K562 treated with DMSO at 1 percent for 12 hours (cell line): ENCODE measurements around the gene GLOD4. TPM values are rescaled to one million over a fixed set of nuclear protein-coding genes. Genes with fewer than 3 reads are reported as not detected.

Source experiments
- total RNA-seq: library from RNA; unstranded; fragments of 300-600 nt; gene quantifications from 2 replicates; pipeline ENCODE4 v1.2.3, GENCODE V29; 2022; ENCODE audit not compliant: insufficient read depth

The GLOD4 gene, protein sequence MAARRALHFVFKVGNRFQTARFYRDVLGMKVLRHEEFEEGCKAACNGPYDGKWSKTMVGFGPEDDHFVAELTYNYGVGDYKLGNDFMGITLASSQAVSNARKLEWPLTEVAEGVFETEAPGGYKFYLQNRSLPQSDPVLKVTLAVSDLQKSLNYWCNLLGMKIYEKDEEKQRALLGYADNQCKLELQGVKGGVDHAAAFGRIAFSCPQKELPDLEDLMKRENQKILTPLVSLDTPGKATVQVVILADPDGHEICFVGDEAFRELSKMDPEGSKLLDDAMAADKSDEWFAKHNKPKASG
- 26.4 and 33.4 TPM in 2 replicates for total RNA-seq

DNA sequence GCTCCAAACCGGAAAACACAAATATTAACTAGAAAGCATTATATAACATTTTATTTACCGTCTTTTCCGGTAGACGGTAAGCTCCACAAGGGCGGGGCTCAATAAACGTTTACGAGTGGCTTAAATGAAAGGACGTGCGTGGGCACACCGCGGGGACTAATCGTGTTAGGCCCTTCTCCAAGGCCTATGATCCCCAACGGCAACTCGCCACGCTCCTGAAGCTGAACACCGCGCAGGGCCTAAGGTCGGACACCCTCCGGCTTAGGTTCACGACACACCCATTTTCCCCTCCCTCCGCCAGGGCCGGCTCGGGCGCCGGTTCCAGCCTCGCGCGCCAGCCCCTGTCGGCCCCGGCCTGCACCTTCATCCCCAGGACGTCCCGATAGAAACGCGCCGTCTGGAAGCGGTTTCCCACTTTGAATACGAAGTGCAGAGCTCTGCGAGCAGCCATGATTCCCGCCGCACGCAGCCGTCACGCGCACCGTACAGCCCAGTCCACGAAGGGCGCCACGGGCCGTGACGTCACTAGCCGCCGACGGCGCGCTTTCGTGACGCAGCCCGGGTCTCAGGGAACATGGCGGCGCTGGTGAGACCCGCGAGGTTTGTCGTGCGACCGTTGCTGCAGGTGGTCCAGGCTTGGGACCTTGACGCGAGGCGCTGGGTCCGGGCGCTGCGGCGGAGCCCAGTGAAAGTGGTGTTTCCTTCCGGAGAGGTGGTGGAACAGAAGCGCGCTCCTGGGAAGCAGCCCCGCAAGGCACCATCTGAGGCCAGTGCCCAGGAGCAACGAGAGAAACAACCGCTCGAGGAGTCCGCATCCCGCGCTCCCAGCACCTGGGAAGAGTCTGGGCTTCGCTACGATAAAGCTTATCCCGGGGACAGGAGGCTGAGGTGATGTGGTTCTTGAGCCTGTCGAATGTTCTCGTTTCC, at the start of gene GLOD4, which contains the start of gene MRM3:
Gene GLOD4 (minus strand): TSS at position 476 of the 927 bp plus-strand sequence. CDS start 25 bp downstream, at position 451.
Gene MRM3 (plus strand): TSS at position 549 of the 927 bp plus-strand sequence. CDS start 26 bp downstream, at position 575.

DNA sequence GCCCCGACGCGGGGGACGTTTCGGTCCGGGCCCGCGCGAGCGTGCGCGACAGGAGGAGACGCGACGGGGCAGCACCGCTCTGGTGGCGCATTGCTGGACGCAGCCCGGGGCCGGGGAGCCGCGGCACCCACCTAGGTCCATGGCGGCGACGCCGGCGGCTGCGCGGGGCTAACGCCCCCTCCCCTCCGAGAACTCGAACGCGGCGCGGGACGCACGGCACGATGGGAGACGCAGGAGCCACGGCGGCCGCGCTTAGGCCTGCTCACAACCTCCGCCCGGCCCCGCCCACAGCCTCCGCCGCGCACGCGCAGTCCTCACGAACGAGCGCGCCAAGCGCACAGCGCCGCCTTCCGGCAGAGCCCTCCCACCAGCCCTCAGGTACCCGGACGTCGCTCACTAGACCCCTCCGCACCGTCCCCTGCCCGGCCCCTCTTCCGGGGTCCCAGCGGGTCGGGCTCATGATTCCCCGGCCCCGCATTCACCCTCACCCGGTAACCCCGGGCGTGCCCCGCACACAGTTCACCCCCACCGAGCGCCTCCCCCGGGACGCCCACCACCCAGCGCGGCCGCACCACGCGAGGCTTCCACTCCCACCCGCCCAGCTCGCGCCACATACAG, 30.0 kb downstream of the GLOD4 start, which contains the start of gene GEMIN4:
Gene GEMIN4 (minus strand): TSS at position 263 of the 618 bp plus-strand sequence. CDS start 122 bp downstream, at position 141.

DNA sequence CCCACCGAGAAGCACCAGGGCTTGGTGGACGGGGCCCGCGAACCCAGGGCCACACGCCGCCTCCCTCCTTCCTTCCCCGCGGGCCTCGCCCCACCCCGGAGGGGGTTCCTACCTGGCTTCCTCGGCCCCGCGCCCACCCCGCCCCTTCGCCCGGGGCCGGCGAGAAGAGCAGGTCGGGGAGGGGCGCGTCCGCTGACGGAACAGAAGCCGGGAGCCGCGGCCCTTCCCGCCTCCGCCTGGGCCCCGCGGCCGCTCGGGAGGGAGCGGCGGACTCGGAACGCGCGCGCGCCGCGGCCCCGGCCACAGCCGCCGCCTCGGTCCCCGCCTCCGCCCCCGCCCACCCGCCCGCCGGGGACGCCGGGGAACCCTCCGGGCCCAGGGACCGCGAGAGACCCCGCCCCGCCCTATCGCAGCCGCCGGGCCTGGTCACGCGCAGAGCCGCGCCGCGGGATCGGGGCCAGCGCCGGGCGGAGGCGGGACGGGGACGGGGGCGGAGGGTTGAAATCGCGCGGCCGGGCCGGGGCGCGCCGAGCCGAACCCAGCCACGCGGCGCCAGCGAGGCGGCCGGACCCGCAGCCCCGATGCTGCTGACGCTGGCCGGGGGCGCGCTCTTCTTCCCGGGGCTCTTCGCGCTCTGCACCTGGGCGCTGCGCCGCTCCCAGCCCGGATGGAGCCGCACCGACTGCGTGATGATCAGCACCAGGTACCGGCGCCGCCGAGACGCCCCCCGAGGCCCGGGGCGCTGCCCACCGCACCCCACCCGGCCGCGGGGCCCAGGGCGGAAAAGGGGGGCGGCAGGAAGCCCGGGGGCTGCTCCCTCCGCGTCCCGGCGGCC, 49.8 kb downstream of the GLOD4 start, which contains the start of gene TLCD3A:
Gene TLCD3A (plus strand): TSS at position 530 of the 835 bp plus-strand sequence. CDS start 52 bp downstream, at position 582.

Other genes starting within 250 kb of the GLOD4 start
- gene VPS53, start 67.4 kb downstream of the GLOD4 start, total RNA-seq = 7.2 and 8.9 TPM in 2 replicates
- 5.0 and 8.6 TPM in 2 replicates for gene TLCD3A, start 49.7 kb downstream of the GLOD4 start, total RNA-seq
- gene GEMIN4, start 30.0 kb downstream of the GLOD4 start, total RNA-seq = 8.3 and 20.1 TPM in 2 replicates
- 11.4 and 15.5 TPM in 2 replicates for gene MRM3, start 73 bp upstream of the GLOD4 start, total RNA-seq
- gene NXN, start 197.5 kb upstream of the GLOD4 start, total RNA-seq = 1.0 and 1.7 TPM in 2 replicates
- 5.3 and 7.5 TPM in 2 replicates for gene TIMM22, start 214.8 kb upstream of the GLOD4 start, total RNA-seq